IPS-18a (cell line): ENCODE measurements around the gene SLC16A1.
"Not testable (repeated sequence)": the region's sequence is repeated elsewhere in the genome, so short reads cannot be mapped to it uniquely, and the experiment has no call there.

Experiments used
- H3K27ac ChIP-seq: one replicate; pipeline ENCODE4 v1.5.1; 2013; ENCODE audit warnings: low read length
- H3K27me3 ChIP-seq: one replicate; pipeline ENCODE4 v1.6.1; 2013; ENCODE audit warnings: mild to moderate bottlenecking, low read length; ENCODE audit not compliant: control insufficient read depth, insufficient read depth
- H3K36me3 ChIP-seq: one replicate; pipeline ENCODE4 v1.6.1; 2013; ENCODE audit warnings: low read depth, low read length; ENCODE audit not compliant: control insufficient read depth
- H3K4me1 ChIP-seq: one replicate; pipeline ENCODE4 v1.6.1; 2013; ENCODE audit warnings: low read depth, low read length; ENCODE audit not compliant: control insufficient read depth
- H3K4me3 ChIP-seq: one replicate; pipeline ENCODE4 v1.5.1; 2013; ENCODE audit warnings: low read length
- H3K9ac ChIP-seq: one replicate; pipeline ENCODE4 v1.6.1; 2013; ENCODE audit warnings: mild to moderate bottlenecking, low read length, moderate library complexity
- H3K9me3 ChIP-seq: one replicate; pipeline ENCODE4 v1.6.1; 2013; ENCODE audit warnings: low read depth, low read length; ENCODE audit not compliant: control insufficient read depth

The SLC16A1 gene

GRCh38 chr1:112961072-112961471, 5.1 kb upstream of the SLC16A1 start:
- Histone ChIP-seq H3K4me3 (no peak overlapping the region), H3K27me3 (no peaks in the 10 kb centered on the region), H3K9ac (no peak overlapping the region), H3K9me3 (no peaks in the 10 kb centered on the region), H3K4me1 (peaks cover 5% of the 10 kb centered on the region), H3K27ac (no peak overlapping the region), H3K36me3 (peaks cover 28% of the 10 kb centered on the region)

DNA sequence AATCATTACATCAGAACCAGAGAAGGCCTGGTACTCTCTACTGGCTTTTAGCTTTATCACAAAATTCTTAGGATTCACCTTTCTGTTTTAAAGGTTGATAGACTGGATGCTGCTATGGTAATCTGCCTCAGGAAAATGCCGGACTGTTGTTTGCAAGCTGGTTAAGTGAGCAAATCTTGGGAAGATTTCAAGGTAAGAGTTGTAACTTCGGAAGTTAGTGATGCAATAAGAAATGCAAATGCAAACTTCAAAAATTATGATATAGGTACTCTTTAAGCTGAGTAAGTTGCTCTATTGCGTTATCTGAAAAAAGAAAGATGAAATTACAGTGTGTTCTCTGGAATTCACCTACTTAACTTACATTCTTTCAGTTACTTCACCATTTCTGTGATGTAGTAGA, 4.4 kb upstream of the SLC16A1 start:
- Histone ChIP-seq H3K4me1 (peaks cover 5% of the 10 kb centered on the region), H3K9me3 (no peaks in the 10 kb centered on the region), H3K36me3 (peaks cover 25% of the 10 kb centered on the region), H3K9ac (no peak overlapping the region), H3K27me3 (no peaks in the 10 kb centered on the region), H3K27ac (no peak overlapping the region), H3K4me3 (no peak overlapping the region)

- not testable (repeated sequence) for H3K9me3 ChIP-seq, H3K27ac ChIP-seq
- H3K4me1 ChIP-seq: peaks cover 15% of the 10 kb centered on the region
These were observed 2.2 kb upstream of the SLC16A1 start for GRCh38 chr1:112958236-112958635.

GRCh38 chr1:112957133-112957812, 1.3 kb upstream of the SLC16A1 start:
- peak overlapping the region; percentile 86 for H3K4me3 ChIP-seq
- H3K9ac ChIP-seq: peak overlapping the region; percentile 93
- no peak overlapping the region for H3K27ac ChIP-seq
- no peaks in the 10 kb centered on the region for H3K9me3 ChIP-seq
- H3K36me3 ChIP-seq: peaks cover 34% of the 10 kb centered on the region
- peaks cover 22% of the 10 kb centered on the region for H3K4me1 ChIP-seq
- H3K27me3 ChIP-seq: no peaks in the 10 kb centered on the region

More at GRCh38 chr1:112958236-112958635, 2.2 kb upstream of the SLC16A1 start:
- H3K4me3 ChIP-seq: peak overlapping the region; percentile 86
- H3K27me3 ChIP-seq, H3K9ac ChIP-seq: not testable (repeated sequence)
- peaks cover 32% of the 10 kb centered on the region for H3K36me3 ChIP-seq

GRCh38 chr1:112956544-112957132, 642 bp upstream of the SLC16A1 start:
- Histone ChIP-seq H3K27me3 (no peaks in the 10 kb centered on the region), H3K27ac (peak overlapping the region; percentile 79), H3K36me3 (peaks cover 33% of the 10 kb centered on the region)

DNA sequence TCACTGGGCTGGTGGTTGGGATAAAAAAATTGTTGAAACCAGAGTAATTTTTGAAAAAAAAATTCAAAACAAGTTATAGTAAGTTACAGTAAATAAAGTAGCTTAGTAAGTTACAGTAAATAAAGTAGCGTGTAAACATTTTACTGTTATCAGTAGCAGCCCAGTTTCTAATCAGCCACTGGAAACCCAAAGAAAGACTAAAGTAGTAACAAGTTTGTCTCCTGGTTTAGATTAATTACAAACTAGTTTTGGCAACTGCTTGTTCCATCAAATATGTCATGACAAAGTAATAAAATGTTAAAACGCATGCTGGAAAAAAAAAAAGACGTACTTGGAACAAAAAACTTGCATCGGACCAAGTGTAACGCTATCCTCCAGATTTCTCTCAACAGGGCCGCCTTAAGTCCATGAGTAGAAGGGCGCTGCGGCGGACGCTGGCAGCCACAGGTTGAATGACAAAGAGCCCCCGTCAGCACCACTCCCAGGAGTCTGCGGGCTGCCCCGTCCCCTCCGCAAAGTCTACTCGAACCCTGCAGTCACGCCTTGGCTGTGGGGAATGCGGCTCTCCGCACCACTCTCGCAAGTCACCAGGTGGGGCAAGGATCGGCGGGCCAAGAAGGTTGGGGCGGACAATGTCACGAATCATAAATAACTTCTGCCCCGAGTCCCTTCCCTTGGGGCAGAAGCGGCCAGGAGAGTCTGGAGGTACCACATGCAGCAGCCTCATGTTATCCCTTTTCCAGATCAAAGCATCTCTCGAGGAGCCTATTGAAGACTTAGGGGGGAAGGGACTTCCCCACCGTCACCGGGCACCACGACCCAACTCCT, 837 bp downstream of the SLC16A1 start:
- no peaks in the 10 kb centered on the region for H3K9me3 ChIP-seq
- peaks cover 26% of the 10 kb centered on the region for H3K36me3 ChIP-seq
- H3K27me3 ChIP-seq: no peaks in the 10 kb centered on the region
- peak overlapping the region; percentile 77 for H3K27ac ChIP-seq
- H3K9ac ChIP-seq: peak overlapping the region; percentile 93
- peak overlapping the region; percentile 86 for H3K4me3 ChIP-seq
- peaks cover 35% of the 10 kb centered on the region for H3K4me1 ChIP-seq

More at GRCh38 chr1:112956544-112957132, 642 bp upstream of the SLC16A1 start:
- no peaks in the 10 kb centered on the region for H3K9me3 ChIP-seq
- peak overlapping the region; percentile 93 for H3K9ac ChIP-seq
- H3K4me1 ChIP-seq: peaks cover 28% of the 10 kb centered on the region
- peak overlapping the region; percentile 86 for H3K4me3 ChIP-seq

DNA sequence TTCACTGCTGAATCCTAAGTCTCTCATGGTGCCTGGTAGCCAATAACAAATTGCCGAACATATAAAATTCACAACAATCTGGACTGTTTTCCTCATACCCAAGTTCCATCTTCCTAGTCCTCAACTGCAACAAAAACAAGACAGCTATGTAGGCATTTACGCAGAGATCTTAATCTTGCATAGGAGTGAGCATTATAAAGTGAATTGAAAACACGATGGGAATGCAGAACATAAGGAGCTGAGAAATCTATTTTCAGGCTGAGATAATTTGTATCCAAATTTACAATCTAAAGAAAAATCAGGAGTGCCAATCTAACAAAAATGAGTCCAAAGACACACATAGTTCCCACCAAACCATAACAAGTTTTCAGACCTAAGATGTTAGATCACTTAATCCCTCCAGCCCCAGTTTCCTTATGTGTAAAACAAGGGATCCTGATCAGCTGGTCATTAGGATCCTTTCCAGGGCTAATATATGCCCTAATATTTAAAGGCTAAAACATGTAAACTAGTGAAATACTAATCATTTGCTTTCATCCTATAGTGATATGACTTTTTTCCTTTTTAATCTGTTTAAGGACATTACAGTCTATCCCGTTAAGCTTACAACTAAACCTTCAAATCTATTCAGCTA, 1.9 kb downstream of the SLC16A1 start:
- peaks cover 35% of the 10 kb centered on the region for H3K4me1 ChIP-seq
- peaks cover 29% of the 10 kb centered on the region for H3K36me3 ChIP-seq
- no peaks in the 10 kb centered on the region for H3K27me3 ChIP-seq
- peak overlapping the region; percentile 93 for H3K9ac ChIP-seq
- H3K9me3 ChIP-seq: no peaks in the 10 kb centered on the region
- peak overlapping the region; percentile 86 for H3K4me3 ChIP-seq
- H3K27ac ChIP-seq: no peak overlapping the region

- no peaks in the 10 kb centered on the region for H3K27me3 ChIP-seq
- no peak overlapping the region for H3K9ac ChIP-seq
- peaks cover 31% of the 10 kb centered on the region for H3K4me1 ChIP-seq
- H3K36me3 ChIP-seq: peaks cover 29% of the 10 kb centered on the region
- H3K9me3 ChIP-seq: no peaks in the 10 kb centered on the region
- H3K27ac ChIP-seq: no peak overlapping the region
- H3K4me3 ChIP-seq: no peak overlapping the region
These were observed 5.6 kb downstream of the SLC16A1 start for GRCh38 chr1:112950426-112950825.

GRCh38 chr1:112946683-112947082, 9.3 kb downstream of the SLC16A1 start:
- H3K27ac ChIP-seq: no peak overlapping the region
- peaks cover 27% of the 10 kb centered on the region for H3K36me3 ChIP-seq
- H3K9me3 ChIP-seq: no peaks in the 10 kb centered on the region
- H3K9ac ChIP-seq: no peak overlapping the region
- H3K4me3 ChIP-seq: no peak overlapping the region
- H3K27me3 ChIP-seq: no peaks in the 10 kb centered on the region
- peaks cover 8% of the 10 kb centered on the region for H3K4me1 ChIP-seq

GRCh38 chr1:112939810-112940209, 16.2 kb downstream of the SLC16A1 start:
- no peak overlapping the region for H3K4me3 ChIP-seq
- no peaks in the 10 kb centered on the region for H3K9me3 ChIP-seq
- H3K27ac ChIP-seq: no peak overlapping the region
- H3K27me3 ChIP-seq: no peaks in the 10 kb centered on the region
- peaks cover 28% of the 10 kb centered on the region for H3K36me3 ChIP-seq
- H3K9ac ChIP-seq: no peak overlapping the region
- peaks cover 14% of the 10 kb centered on the region for H3K4me1 ChIP-seq

DNA sequence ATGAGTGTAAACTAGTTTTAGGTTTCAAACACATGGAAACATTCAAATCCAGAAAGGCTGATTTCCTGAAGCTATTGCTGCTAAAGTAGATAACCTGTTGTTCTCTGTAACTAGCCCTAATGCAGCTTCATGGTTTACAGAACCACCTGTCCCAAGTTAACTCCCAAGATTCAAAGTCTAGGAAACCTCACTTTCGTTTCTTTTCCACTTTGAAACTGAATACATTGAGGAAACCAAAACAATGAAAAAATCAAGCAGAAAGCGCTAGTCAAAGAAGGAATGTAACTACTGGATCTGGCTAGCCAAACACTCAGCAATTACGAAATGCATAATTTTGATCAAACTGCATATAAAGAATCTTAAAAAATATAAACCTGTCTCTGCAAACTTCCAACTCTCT, 17.8 kb downstream of the SLC16A1 start:
- Histone ChIP-seq H3K27ac (no peak overlapping the region), H3K9ac (no peak overlapping the region), H3K9me3 (no peaks in the 10 kb centered on the region), H3K4me1 (peaks cover 14% of the 10 kb centered on the region), H3K27me3 (no peaks in the 10 kb centered on the region), H3K36me3 (peaks cover 27% of the 10 kb centered on the region), H3K4me3 (no peak overlapping the region)
